T-helper 1 cell treated with Interleukin-12 subunit alpha and Interleukin-12 subunit beta and Interleukin-4 antibody, amounts not matched to agents 30 ng/mL and 1 ng/mL, for 36 hours (primary cell): ENCODE results near the gene ADGRV1. TPM values are rescaled to one million over a fixed set of nuclear protein-coding genes. Genes with fewer than 3 reads are reported as not detected.
"Not testable (repeated sequence)": the region's sequence is repeated elsewhere in the genome, so short reads cannot be mapped to it uniquely, and the experiment has no call there.

ENCODE experiments used
- intact Hi-C: fragments of 100-400 bp; cut with micrococcal nuclease; formaldehyde crosslinking; loops from one replicate; pipeline ENCODE4 v1.15.1; 2024
- total RNA-seq: library from RNA; stranded (reverse); gene quantifications from 2 replicates; pipeline ENCODE4 v1.2.3, GENCODE V29; 2022

Gene ADGRV1
- total RNA-seq, 1 donor from 2014 or later = 0.05 TPM

DNA sequence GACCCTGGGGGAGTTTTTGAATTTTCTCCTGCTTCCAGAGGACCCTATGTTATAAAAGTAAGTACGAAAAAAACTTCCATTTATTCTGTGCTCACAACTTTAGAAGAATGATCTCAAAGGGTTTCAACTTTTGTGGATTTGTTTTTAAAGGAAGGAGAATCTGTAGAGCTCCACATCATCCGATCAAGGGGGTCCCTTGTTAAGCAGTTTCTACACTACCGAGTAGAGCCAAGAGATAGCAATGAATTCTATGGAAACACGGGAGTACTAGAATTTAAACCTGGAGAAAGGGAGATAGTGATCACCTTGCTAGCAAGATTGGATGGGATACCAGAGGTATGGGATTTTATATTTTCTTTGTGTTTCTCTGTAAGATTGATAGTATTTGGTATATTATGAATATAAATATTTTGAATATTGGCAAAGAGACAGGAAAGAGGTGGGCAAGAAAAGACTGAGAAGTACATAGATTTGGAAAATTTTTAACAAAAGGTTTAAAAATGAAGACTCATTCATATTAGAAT, 84.2 kb downstream of the ADGRV1 start:
- intact Hi-C loops = no loop called here

DNA sequence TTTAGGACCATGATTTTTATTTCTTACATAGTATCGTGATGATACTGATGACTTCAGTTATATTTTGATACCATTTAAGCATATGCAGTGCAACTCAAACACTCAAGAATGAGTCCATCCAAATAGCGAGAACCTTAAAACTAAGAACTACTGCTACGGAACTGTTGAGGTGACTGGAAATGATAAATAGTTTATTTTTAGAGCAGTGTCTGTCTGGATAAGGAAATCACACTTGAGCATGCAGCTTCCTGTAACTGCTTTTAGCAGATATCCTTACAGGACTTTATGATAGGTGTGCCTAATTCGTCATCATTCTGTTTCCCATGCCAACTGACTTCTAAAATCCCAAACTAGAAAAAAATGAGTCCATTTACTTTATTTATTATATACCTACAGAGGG, 85.5 kb downstream of the ADGRV1 start:
- intact Hi-C loops = no loop called here

DNA sequence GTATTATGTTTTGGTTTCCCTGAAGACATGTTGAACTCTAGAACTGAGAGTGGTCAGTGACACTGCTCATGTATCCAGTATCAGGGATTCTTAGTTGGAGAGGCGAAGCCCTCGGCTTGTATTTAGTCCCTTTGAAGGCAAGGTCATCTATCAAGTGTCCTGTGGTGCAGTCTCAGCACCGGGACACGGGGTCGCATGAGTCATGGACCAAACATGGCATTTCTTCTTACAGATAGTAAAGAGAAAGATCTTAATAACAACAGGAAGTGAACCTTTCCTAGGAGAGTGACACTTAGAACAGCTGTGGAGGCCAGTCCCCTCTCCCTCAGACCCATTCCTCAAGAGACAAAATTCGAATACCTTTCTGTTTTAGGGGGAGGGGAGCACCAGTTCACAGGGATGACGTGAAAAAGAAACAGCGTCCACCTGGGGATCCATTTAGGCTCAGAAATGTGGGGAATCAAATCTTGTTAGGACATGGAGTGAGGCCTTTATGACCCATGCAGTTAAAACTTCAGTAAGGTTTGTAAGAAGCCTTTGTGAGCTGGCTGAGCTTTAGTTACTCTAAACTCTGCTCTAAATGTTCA, 86.5 kb downstream of the ADGRV1 start:
- intact Hi-C loops = no loop called here

DNA sequence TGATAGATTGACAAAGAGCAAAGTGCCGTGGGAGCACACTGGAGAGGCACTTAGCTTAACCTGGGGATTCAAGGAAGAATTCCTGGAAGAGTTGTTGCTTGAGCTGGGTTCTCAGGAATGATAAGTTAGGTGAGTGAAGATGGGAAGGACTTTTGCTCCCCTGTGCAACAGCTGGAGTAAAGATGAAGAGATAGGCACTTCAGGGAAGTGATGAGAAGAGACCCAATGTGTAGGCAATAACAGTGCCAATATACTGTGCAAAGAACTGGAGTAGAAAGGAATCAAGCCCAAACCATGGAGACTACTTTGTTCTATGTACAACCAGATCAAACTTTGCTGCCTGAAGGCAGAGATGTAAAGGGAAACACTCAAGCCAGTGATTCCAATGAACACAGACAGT, 92.2 kb downstream of the ADGRV1 start:
- intact Hi-C loops = no loop called here

DNA sequence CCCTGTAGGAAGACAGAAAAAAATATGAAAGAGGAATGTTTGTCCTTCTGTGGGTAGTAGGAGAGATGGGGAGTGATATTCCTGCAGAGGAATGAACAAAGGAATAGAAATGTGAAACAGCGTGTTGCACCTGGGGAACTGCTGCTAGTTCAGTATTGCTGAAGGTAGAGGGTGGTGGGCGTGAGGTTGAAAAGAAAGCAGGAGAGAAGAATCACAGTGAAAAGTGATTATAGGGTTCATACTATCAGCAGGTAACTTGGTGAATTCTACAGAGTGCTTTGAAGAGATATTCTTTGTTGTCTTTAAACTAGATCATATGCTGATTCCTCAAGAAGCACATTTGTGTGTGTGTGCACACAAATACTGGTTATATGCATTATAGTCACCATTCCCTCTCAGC, 95.6 kb downstream of the ADGRV1 start:
- intact Hi-C loops = no loop called here

DNA sequence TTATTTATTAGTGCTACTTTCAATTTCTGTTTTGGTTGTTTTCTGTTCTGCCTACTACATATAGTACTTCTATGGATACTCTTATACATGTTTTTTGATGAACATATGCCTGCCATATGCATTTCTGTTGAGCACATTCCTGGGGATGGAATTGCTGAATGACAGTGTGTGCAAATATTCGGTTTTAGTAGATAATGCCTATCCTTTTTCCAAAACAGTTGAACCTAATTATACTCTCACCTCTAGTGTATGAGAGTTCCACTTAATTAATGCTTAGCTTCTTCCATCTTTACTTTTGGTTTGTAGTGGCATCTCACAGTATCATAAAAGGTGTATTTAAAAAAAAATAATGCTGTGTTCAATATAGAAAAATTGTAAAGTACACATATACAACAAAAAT, 96.8 kb downstream of the ADGRV1 start:
- intact Hi-C loops = no loop called here

DNA sequence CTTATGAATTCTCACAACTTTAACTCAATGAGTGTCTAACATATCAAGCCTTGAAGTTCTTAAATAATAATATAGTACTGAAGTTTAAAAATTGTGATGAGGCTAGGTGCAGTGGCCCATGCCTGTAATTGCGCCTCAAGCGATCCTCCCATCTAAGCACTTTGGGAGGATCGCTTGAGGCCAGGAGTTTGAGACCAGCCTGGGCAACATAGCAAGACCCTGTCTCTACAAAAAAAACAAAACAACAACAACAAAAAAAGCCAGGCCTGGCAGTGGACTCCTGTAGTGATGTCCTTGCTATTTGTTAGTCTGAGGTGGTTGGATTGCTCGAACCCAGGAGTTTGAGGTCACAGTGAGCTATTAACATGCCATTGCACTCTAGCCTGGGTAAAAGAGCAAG, 98.4 kb downstream of the ADGRV1 start:
- intact Hi-C loops = no loop called here

DNA sequence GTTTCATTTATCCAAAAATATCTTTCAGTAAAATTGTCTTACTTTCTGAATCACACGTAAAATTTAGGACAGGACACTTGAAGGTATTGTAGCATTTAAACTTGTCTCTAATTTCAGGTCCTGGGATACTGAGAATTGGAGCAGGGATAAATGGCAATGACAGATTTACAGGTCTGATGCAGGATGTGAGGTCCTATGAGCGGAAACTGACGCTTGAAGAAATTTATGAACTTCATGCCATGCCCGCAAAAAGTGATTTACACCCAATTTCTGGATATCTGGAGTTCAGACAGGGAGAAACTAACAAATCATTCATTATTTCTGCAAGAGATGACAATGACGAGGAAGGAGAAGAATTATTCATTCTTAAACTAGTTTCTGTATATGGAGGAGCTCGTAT, 99.2 kb downstream of the ADGRV1 start:
- intact Hi-C loops = no loop called here

DNA sequence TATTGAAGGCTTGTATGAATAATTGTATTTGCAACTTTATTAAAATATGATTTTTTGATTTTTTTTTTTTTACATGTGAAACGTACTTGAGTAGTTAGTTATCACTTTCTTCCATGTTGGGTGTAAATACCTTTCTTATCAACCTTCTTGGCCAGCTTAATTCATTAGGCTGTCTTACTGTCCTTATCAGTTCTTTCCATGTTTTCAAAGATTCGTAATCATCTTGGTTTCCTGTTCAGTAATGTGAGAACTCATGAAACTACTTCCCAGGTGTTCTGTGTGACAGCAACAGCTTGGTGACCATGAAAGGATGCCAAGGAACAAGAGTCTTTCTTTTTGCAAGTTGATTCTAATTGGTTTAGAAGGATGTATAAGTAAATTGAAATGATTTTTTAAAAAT, 100.0 kb downstream of the ADGRV1 start:
- intact Hi-C loops = no loop called here

DNA sequence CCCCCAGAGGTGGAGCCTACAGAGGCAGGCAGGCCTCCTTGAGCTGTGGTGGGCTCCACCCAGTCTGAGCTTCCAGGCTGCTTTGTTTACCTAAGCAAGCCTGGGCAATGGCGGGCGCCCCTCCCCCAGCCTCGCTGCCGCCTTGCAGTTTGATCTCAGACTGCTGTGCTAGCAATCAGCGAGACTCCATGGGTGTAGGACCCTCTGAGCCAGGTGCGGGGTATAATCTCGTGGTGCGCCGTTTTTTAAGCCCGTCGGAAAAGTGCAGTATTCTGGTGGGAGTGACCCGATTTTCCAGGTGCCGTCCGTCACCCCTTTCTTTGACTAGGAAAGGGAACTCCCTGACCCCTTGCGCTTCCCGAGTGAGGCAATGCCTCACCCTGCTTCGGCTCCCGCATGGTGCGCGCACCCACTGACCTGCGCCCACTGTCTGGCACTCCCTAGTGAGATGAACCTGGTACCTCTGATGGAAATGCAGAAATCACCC, 109.5 kb downstream of the ADGRV1 start:
- intact Hi-C loops = not testable (repeated sequence)

DNA sequence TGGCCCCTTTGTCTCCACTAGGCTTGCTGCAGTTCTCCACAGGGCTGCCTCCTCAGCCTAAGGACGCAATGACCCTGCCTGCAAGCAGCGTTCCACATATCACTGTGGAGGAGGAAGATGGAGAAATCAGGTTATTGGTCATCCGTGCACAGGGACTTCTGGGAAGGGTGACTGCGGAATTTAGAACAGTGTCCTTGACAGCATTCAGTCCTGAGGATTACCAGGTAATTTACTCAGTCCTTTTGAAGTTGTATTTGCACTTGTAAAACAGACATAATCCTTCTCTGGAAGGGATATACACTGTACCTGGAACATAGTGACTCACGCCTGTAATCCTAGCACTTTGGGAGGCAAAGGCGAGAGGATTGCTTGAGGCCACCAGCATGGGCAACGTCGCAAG, 116.6 kb downstream of the ADGRV1 start:
- intact Hi-C loops = no loop called here

DNA sequence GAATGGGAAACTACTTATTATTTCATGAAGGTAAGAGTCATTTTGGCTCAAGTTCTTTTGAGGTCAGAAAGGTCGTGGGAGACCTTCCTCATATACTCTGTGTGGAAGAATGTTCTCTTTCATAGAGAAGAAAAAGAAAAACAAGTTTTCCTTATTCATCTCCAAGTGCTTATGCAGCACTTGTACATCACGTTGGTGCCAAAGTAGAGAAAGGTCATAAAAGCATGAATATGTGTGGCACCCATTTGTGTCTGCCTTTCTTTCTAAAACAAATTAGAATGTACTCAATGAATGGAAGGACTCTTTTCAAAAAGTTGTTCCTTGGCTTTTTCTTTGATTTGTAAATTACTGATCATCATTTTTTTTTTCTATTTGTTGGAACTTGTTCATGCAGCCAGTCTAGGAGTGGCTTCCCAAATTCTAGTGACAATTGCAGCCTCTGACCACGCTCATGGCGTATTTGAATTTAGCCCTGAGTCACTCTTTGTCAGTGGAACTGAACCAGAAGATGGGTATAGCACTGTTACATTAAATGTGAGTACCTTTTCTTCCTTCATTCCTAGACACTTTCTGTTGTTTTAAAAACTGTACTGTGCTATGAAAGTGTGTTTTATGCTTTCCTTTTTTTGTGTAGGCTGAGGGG, 122.4 kb downstream of the ADGRV1 start:
- intact Hi-C loops = no loop called here

DNA sequence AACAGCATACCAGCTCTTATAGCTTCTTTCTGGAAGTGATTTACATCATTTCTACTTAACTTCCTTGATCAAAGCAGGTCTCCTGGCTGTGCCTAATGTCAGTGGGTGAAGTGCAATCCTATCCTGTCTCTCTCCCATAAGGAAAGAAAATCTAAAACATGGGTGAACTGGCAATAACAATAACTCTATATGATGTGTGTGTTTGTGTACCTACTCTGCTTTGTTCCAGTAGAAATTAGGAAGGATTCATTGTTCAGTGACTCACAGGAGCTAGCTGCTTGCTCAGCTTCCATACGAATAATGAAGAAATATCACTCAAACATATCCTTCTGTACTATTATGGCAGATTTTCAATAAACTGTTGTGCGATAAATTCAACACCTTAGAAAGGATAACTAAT, 123.7 kb downstream of the ADGRV1 start:
- intact Hi-C loops = no loop called here

DNA sequence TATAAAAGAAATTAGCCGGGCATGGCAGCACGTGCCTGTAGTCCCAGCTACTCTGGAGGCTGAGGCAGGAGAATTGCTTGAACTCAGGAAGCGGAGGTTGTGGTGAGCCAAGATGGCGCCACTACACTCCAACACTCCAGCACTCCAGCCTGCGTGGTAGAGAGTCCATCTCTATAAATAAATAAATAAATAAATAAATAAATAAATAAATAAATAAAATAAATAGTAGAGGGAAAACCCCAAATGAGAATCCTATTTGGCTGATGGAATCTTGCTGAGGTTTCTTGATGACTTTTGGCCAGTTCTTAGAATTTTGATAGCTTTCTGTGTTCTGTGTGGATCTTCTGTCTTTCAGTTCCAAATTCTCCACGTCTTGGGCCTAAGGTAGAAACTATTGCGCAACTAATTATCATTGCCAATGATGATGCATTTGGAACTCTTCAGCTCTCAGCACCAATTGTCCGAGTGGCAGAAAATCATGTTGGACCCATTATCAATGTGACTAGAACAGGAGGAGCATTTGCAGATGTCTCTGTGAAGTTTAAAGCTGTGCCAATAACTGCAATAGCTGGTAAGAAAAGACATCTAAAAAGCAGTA, 126.9 kb downstream of the ADGRV1 start:
- intact Hi-C loops = no loop called here

DNA sequence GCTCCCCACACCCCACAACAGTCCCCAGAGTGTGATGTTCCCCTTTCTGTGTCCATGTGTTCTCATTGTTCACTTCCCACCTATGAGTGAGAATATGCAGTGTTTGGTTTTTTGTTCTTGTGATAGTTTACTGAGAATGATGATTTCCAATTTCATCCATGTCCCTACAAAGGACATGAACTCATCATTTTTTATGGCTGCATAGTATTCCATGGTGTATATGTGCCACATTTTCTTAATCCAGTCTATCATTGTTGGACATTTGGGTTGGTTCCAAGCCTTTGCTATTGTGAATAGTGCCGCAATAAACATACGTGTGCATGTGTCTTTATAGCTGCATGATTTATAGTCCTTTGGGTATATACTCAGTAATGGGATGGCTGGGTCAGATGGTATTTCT, 127.8 kb downstream of the ADGRV1 start:
- intact Hi-C loops = not testable (repeated sequence)

DNA sequence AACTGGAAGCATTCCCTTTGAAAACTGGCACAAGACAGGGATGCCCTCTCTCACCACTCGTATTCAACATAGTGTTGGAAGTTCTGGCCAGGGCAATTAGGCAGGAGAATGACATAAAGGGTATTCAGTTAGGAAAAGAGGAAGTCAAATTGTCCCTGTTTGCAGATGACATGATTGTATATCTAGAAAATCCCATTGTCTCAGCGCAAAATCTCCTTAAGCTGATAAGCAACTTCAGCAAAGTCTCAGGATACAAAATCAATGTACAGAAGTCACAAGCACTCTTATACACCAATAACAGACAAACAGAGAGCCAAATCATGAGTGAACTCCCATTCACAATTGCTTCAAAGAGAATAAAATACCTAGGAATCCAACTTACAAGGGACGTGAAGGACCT, 128.9 kb downstream of the ADGRV1 start:
- intact Hi-C loops = not testable (repeated sequence)

DNA sequence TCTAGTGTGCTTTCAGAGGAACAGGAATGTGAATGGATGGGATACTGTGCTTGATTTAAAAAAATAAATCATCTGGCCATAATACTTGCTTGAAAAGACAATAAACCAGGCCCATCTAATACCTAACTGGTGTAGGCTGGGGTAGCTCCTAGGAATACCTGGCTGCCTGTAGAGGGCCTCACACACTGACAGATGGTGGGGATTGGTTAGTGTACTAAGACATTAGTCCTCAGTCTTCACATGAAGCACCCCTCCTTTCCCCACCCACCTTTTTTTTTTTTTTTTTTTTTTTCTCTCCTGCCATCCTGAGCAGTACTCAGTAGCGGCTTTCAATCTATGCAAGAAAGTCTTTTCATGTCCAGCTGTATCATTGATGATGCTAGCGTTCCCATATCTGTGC, 130.5 kb downstream of the ADGRV1 start:
- intact Hi-C loops = no loop called here

DNA sequence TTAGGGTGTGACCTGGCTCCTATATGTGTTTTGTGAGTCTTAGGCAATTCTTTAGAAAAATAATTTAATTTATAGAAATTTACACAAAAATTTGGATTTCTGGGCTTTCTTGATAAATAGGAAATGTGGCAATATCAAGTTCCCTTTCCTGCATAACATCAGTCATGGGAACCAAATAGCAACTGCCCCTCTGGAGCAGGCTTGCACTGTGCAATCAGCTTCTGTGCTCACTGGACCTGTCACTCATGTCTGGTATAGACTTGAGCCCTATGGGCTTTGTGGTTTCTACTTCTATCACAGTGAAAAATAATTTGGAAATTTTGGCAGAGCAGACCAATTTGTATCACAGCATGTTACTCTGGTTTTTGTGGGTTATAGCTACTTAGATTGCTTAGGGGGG, 131.7 kb downstream of the ADGRV1 start:
- intact Hi-C loops = no loop called here

DNA sequence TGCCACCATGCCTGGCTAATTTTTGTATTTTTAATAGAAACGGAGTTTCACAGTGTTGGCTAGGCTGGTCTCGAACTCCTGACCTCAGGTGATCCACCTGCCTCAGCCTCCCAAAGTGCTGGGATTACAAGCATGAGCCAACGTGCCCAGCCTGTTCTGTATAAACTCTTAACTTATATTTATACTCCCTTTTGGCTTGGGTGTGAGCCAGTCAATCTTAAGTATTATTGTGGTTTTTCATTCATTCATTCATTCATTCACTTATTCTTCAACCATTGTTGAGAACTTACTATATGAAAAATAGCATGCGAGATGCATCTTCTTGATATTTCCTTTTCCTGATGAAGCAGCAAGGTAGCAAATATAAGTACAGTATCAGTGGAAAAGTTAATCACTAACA, 132.9 kb downstream of the ADGRV1 start:
- intact Hi-C loops = no loop called here

DNA sequence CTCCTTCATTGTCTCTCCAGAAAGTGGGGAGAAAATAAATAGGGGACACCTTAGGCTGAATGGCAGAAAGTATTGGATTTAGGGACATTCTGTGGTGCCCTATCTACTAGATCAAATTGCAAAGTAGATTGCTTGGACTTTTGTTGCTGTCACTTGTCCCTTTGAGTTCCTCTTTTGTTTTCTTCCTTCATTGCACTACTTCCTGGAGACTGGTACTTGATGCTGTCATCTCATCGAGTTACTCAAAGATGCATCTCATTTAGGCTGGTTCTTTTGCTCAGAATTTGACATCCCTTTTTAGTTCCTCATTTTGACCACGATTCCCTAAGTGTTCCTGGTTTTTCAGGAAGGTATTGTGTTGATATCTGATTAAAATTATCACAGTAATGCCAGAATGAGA, 137.6 kb downstream of the ADGRV1 start:
- intact Hi-C loops = no loop called here

DNA sequence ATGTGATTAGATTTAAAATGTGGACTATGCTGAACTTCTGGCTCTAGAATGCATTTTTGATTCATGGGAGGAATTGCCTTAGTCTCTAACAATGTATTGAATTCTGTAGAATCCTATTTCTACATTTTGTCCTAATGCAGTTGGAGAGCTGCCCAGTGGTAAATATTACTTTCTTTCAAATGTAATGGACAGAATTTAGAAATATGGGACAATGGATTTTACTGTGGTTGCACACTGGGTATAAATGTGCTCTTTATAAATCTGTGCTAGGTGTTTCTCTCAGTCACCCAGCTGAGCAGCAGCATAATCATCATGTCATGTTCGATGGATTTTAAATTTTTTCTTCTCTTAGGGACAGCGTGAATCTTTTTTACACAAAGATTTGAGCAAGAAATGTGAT, 141.7 kb downstream of the ADGRV1 start:
- intact Hi-C loops = no loop called here

DNA sequence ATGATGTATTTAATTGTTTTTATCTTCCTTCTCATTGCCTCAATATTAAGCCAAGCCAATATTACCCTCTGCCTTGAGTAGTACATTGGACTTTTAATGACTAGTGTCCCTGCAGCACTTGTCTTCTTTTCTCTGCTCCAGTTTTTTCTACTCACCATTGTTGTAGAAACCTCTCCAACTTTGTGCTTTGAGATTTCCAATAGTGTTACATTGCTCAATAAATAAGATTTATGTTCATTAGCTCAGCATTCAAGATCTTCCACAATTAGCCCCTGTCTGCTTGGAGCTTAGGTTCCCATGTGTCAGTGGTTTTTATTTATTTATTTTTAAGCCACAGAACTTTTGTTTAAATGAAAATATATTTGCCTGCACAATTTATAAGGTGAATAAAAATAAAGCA, 145.3 kb downstream of the ADGRV1 start:
- intact Hi-C loops = no loop called here

DNA sequence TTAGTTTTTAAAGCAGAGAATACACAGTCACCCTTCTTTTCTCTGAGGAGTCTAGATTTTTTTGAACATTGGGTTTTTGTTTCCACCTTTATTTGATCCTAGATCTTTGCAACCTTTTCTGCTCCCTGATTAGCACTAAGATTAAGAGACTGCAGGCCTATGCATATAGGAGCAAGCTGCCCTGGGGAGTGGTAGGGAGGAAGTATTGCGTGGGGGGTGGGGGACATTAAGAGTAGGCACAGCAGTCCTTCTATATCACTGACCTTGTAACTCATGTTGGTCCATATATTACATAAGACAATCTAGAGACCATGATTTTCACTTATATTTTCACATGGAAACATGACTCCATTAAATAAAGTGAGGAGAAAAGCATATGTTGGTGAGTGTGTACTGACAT, 149.1 kb downstream of the ADGRV1 start:
- intact Hi-C loops = loop anchor here (2.0 kb wide), 1 partner anchor 75 kb away; no protein-coding TSS in a partner anchor
